GM19023 (cell line): ENCODE results near the gene TMEM234.

Experiments used
- ATAC-seq: cut with Tn5 transposase; IDR thresholded peaks from one replicate; pipeline ENCODE4 v1.9.1; 2021; ENCODE audit warnings: mild to moderate bottlenecking, moderate library complexity; ENCODE audit not compliant: unreplicated experiment

Gene TMEM234

DNA sequence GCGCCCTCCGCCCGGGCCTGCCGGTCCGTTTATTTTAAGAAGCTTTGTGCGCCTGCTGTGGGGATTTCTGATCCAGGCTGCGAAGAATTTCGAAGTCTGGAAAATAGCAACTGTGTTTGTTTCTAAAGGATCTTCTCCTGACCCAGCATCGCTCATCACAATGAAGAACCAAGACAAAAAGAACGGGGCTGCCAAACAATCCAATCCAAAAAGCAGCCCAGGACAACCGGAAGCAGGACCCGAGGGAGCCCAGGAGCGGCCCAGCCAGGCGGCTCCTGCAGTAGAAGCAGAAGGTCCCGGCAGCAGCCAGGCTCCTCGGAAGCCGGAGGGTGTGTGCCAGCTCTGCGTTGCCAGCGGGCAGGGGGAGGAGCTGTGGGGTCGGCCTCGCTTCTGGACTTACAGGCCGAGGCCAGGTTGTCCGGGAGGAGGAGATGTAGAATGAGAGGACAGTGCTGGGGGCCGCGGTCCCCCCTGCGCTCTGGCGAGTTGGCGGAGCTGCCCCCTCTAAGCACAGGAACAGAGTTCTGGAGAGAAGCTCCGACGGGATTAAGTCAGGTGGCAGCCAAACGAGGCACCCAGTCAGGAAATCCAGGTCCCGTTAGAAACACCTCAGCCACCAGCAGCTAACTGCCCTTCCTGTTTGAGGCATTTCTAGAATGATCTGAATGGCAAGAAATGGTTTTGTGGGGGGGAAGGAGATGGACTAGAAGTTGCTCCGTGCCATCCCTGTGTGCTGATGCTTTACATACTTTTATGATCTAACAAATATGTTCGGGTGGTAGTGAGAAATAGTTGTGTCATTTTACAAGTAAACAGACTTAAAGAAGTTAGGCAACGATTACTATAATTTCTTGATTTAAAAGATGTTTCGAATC is 41.7 kb downstream of the TMEM234 start:
- ATAC-seq = peak; percentile 14

DNA sequence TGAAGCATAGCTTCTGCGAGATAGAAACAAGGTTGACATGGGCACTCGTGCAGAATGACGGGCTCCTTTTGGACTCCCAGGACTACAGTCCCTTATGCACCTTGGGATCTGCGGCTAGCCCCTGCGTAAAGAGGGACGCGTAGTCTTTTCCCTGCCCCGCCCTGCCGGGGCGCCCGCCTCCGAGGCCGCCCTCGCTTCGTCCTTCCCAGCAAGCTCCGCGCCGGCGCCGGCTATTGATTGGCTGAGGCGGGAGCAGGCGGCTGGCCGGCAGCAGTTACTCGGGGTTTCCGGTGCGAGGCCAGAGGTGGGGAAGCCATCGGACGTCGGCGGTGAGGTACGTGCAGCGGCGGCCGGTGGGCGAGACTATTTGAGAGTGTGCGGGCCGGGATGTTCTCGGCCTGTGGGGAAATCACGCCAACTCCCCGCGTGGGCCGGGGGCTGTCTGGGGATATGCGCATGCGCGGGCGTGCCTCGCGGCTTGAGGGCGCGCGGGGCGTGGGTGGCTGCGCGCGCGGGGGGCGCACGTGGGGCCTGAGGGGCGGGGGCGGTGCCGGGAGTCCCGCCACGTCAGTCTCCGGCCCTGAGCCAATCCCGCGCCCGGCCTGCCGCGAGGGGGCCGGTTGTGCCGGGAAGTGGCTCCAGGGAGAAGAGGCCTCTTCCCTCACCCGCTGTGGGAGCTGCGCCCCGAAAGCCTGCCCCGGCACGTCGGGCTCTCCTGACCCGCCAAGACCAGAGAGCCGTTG is 42.5 kb downstream of the TMEM234 start, which contains the start of gene TXLNA:
TXLNA (plus strand) TSS at position 233 of the 743 bp plus-strand sequence. CDS start 671 bp downstream, outside the sequence.
- ATAC-seq = peak; percentile 74

DNA sequence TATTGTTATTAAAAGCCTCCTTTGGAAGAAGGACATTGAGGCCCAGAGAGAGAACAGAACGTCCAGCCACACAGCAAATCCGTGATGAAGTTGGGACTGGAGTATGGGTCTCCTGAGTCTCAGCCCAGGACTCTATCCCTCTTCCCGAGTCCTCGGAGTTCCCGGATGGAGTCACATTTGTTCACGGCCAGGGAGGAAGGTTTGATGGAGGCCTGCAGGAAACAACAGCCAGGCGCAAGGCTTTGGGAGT is 43.0 kb downstream of the TMEM234 start:
- ATAC-seq = no peak

DNA sequence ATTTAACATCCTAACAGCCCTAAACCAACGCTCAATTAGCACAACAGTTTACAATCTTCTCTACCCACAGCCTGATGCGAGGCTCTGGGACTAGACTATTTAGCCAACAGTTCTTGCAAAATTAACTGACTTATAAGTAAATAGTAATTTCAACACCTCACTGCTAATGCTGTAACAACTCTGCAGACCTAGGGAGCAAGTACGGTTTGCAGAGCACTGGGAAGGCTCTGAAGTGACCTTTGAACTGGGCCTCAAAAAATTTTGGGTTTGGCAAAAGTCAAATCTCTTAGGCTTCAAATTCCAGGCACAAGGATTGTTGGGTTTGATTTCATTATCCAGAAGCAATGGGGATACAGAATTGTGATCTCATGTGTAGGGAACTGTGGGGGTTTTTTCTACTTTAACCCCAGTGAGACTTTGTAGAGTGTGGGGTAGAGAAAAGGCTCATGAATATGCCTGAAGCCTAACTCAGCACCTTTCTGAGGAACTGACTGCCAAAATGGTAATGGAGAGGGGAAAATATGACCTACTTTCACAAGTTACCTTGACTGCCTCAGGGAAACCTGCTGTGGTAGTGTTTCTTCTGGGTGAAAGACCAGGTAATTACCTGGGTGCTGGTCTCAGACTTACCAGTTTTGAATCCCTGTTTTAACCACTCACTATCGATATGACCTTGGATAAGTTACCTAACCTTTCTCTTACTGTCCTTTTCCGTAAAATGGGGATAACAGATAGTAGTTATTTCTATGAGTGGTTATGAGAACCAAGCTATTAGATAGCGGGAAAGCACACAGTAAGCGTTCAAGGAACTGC is 43.6 kb downstream of the TMEM234 start:
- no peak for ATAC-seq

DNA sequence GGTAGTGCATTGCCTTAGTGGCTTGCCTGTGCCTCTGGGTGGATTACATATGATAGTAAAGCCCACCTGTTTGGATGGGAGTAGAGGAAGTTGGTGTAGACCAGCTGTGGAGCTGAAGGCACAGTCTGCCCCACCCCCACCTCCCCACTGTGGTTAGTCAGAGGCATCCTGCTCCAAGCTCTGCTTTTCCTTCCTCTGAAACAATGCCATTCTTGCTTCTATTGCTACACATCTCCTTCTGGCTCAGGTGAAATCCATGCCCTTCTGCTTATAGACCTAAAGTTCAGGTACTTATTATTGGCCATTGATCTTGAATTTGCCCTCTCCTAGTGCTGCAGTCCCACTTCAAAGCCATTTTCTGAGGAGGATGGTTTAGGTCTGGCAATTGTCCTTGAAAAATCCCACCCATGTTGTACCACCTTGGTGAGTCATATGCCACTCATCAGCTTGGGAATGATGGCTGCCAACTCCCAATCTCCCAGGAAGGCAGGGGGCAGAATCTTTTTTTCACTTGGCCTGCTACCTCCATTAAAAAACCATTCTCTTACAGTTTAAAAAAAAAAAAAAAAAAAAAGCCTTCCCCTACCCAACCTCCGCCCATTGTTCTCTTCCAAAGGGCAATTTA is 49.4 kb downstream of the TMEM234 start:
- no peak for ATAC-seq

DNA sequence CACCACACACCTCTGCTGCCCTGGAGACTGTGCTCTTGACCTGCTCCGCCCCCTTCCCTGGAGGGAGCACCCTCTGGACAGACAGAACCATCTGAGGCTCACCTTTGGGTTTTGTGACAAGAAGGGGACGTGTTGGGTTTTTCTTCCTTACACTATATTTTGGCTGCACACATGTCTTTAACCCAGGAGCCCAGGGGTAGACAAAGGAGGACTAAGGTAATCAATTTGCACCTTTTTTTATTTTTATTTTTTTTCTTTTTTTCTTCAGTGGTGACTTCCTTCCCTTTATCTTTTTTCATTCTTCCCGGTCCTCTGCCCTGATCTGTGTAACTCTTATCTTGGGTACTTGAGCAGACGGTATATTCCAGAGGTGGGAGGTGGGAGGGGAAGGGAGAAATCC is 51.2 kb downstream of the TMEM234 start:
- no peak for ATAC-seq
